ENCODE data around the gene AHNAK.

DNA sequence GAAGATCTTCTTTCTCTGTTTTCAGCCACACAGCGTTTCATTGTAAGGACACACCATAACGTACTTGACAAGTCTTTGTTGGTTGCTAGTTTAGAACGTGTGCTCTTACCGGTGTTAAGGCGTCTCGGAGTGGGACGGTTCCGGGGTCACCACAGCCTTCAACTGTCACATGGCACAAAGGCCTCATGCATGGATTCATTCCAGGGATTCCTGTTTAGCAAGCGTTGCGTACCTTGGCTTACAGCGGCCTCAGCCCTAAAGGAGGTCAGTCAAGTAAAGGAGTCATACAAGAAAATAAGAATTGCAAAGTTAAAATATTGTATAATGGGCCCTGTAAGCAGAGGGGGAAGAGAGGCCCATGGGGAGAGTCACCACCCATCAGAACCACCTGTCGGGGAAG is 130.0 kb downstream of the AHNAK start:
- TF ChIP-seq, protein P1, sequence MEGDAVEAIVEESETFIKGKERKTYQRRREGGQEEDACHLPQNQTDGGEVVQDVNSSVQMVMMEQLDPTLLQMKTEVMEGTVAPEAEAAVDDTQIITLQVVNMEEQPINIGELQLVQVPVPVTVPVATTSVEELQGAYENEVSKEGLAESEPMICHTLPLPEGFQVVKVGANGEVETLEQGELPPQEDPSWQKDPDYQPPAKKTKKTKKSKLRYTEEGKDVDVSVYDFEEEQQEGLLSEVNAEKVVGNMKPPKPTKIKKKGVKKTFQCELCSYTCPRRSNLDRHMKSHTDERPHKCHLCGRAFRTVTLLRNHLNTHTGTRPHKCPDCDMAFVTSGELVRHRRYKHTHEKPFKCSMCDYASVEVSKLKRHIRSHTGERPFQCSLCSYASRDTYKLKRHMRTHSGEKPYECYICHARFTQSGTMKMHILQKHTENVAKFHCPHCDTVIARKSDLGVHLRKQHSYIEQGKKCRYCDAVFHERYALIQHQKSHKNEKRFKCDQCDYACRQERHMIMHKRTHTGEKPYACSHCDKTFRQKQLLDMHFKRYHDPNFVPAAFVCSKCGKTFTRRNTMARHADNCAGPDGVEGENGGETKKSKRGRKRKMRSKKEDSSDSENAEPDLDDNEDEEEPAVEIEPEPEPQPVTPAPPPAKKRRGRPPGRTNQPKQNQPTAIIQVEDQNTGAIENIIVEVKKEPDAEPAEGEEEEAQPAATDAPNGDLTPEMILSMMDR (IDR thresholded peaks at IDR 0.05), result no peak
- no peak for TF ChIP-seq RAD21 (conservative IDR thresholded peaks at IDR 0.05 in 1 of 2, IDR thresholded peaks at IDR 0.05 in 1 of 2)
- TF ChIP-seq BHLHE40 (IDR thresholded peaks at IDR 0.05; ENCODE audit: low read depth, low read length), result no peak
- no peak for TF ChIP-seq GATA3 (IDR thresholded peaks at IDR 0.05; ENCODE audit: borderline replicate concordance)
- TF ChIP-seq NFE2L2 (conservative IDR thresholded peaks at IDR 0.05; ENCODE audit: low read length), result no peak
- no peak for TF ChIP-seq CBX2 (IDR thresholded peaks at IDR 0.05; ENCODE audit: borderline replicate concordance, low read depth)
- TF ChIP-seq RCOR1 (IDR thresholded peaks at IDR 0.05; ENCODE audit: low read depth, low read length), result no peak
- TF ChIP-seq CEBPB (IDR thresholded peaks at IDR 0.05), result no peak
- no peak for TF ChIP-seq SREBF2 (IDR thresholded peaks at IDR 0.05)

Data from A549 (cell line).